Hepatocyte (in vitro differentiated cells): ENCODE measurements around the gene ACOX2. TPM values are rescaled to one million over a fixed set of nuclear protein-coding genes. Genes with fewer than 3 reads are reported as not detected.

Experiments
- DNase-seq: peaks from one replicate; pipeline ENCODE4 v3.0.0-alpha.2; 2016; ENCODE audit warnings: low spot score
- H2AFZ ChIP-seq: fragments of 200-600 bp; sonication (generic); 2 replicates; pipeline ENCODE4 v1.6.0; 2016; ENCODE audit warnings: antibody characterized with exemption, mild to moderate bottlenecking
- H3K27ac ChIP-seq: fragments of 200-600 bp; sonication (generic); 2 replicates; pipeline ENCODE4 v1.5.1; 2016; ENCODE audit warnings: mild to moderate bottlenecking
- H3K27me3 ChIP-seq: fragments of 200-600 bp; sonication (generic); 2 replicates; pipeline ENCODE4 v1.6.1; 2016
- H3K36me3 ChIP-seq: fragments of 200-600 bp; sonication (generic); replicated peaks from 2 replicates; pipeline ENCODE4 v1.5.1; 2016; ENCODE audit warnings: low read depth; ENCODE audit not compliant: insufficient read depth
- H3K4me1 ChIP-seq: fragments of 200-600 bp; sonication (generic); 2 replicates; pipeline ENCODE4 v1.5.1; 2016; ENCODE audit warnings: mild to moderate bottlenecking, moderate library complexity; ENCODE audit not compliant: insufficient read depth
- H3K4me2 ChIP-seq: fragments of 200-600 bp; sonication (generic); 2 replicates; pipeline ENCODE4 v1.6.0; 2016
- H3K4me3 ChIP-seq: fragments of 200-600 bp; sonication (generic); 2 replicates; pipeline ENCODE4 v1.5.1; 2016; ENCODE audit warnings: mild to moderate bottlenecking
- H3K79me2 ChIP-seq: fragments of 200-600 bp; sonication (generic); 2 replicates; pipeline ENCODE4 v1.6.0; 2017; ENCODE audit warnings: mild to moderate bottlenecking
- H3K9me2 ChIP-seq: fragments of 200-600 bp; sonication (generic); replicated peaks from 2 replicates; pipeline ENCODE4 v1.6.0; 2017; ENCODE audit warnings: mild to moderate bottlenecking; ENCODE audit not compliant: insufficient read depth
- H3K9me3 ChIP-seq: fragments of 200-600 bp; sonication (generic); 2 replicates; pipeline ENCODE4 v1.5.1; 2016; ENCODE audit warnings: low read depth, mild to moderate bottlenecking
- H4K20me1 ChIP-seq: fragments of 200-600 bp; sonication (generic); 2 replicates; pipeline ENCODE4 v1.6.0; 2016; ENCODE audit warnings: mild to moderate bottlenecking; ENCODE audit not compliant: insufficient read depth, poor library complexity, severe bottlenecking
- EZH2 ChIP-seq: fragments of 200-600 bp; sonication (generic); IDR thresholded peaks from 2 replicates; pipeline ENCODE4 v1.6.1; 2016; ENCODE audit warnings: antibody characterized with exemption, mild to moderate bottlenecking, borderline replicate concordance
- EZH2phosphoT487 ChIP-seq: fragments of 200-600 bp; sonication (generic); IDR thresholded peaks from one replicate; pipeline ENCODE4 v1.6.1; 2018; ENCODE audit warnings: antibody characterized with exemption, mild to moderate bottlenecking, low read depth, moderate library complexity; ENCODE audit not compliant: unreplicated experiment, severe bottlenecking
- WGBS: methylation state at CpG from one replicate; pipeline ENCODE4 v1.1.6; 2016; ENCODE audit warnings: low lambda C conversion rate; ENCODE audit errors: missing lambda C conversion rate; 5-methylcytosine and 5-hydroxymethylcytosine counted together
- polyA plus RNA-seq: library from polyadenylated mRNA; unstranded; fragments of >200 nt; fragmentation: Nextera tagmentation; extraction: Ambion mirVana; gene quantifications from 2 replicates; pipeline ENCODE4 v1.2.1, GENCODE V29; 2016
- total RNA-seq: library from RNA; depleted of rRNA; stranded (reverse); fragments of >200 nt; gene quantifications from 2 replicates; pipeline ENCODE4 v1.2.3, GENCODE V29; 2014
- TF ChIP-seq, protein P1 (sequence below): fragments of 200-600 bp; sonication (generic); IDR thresholded peaks from 2 replicates; pipeline ENCODE4 v1.5.1; 2016; ENCODE audit warnings: antibody characterized with exemption, mild to moderate bottlenecking; ENCODE audit not compliant: poor library complexity

The ACOX2 gene
- total and polyA plus RNA-seq, 2 experiments from 2014 or later, result 26.2 to 30.6 TPM

DNA sequence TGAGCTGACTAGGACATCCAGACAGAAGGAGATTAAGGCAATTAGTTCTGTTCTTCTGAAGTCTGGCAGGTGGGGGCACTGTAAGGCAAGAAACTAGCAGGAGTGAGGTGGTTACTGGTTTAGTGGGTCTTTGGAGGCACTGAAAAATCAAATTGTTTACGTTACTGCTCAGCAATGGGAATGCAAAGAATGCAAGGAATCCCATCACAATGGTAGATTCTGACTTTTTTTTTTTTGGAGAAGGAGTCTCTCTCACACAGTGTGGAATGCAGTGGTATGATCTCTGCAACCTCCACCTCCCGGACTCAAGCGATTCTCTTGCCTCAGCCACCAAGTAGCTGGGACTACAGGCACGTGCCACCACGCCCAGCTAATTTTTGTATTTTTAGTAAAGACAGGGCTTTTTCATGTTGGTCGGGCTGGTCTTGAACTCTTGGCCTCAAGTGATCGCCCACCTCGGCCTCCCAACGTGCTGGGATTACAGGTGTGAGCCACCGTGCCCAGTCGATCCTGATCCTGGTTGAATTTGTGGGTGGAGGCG, 23.9 kb upstream of the ACOX2 start:
- peaks cover 25% of the 10 kb centered on the region for H3K4me1 ChIP-seq
- H3K36me3 ChIP-seq, result no peaks in the 10 kb centered on the region
- no peak overlapping the region for H3K4me2 ChIP-seq
- no peak overlapping the region for H3K4me3 ChIP-seq
- no peaks in the 10 kb centered on the region for H3K27me3 ChIP-seq
- H4K20me1 ChIP-seq, result no peaks in the 10 kb centered on the region
- no peak overlapping the region for H2AFZ ChIP-seq
- TF ChIP-seq EZH2phosphoT487, result no peak
- TF ChIP-seq, protein P1, sequence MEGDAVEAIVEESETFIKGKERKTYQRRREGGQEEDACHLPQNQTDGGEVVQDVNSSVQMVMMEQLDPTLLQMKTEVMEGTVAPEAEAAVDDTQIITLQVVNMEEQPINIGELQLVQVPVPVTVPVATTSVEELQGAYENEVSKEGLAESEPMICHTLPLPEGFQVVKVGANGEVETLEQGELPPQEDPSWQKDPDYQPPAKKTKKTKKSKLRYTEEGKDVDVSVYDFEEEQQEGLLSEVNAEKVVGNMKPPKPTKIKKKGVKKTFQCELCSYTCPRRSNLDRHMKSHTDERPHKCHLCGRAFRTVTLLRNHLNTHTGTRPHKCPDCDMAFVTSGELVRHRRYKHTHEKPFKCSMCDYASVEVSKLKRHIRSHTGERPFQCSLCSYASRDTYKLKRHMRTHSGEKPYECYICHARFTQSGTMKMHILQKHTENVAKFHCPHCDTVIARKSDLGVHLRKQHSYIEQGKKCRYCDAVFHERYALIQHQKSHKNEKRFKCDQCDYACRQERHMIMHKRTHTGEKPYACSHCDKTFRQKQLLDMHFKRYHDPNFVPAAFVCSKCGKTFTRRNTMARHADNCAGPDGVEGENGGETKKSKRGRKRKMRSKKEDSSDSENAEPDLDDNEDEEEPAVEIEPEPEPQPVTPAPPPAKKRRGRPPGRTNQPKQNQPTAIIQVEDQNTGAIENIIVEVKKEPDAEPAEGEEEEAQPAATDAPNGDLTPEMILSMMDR, result peak; percentile 52
- H3K9me2 ChIP-seq, result no peaks in the 10 kb centered on the region
- 64% methylated on average over 12 of the region's 12 CpGs for WGBS
- no peaks in the 10 kb centered on the region for H3K79me2 ChIP-seq
- no peaks in the 10 kb centered on the region for H3K9me3 ChIP-seq
- peak; percentile 58 for DNase-seq
- no peak overlapping the region for H3K27ac ChIP-seq

DNA sequence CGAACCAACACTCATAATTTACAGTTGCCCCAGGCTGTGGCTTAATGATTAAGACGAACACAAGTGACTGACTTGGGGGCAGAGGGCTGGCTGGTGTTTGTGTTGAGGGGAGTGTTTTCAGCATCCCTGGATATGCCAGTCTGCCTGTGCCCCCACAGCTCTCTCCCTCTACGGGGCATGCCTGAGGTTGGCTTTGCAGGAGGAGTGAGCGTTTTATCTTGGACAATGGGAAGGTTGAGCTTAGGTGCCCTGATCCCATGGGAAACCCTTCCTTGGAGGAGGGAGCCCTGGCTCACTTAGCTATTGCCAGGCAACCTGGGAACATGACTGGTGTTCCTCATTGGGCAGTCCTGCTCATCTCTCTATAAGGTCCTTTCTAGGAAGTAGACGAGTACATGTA, 22.6 kb upstream of the ACOX2 start:
- no peaks in the 10 kb centered on the region for H3K9me3 ChIP-seq
- no peaks in the 10 kb centered on the region for H3K27me3 ChIP-seq
- no peak overlapping the region for H2AFZ ChIP-seq
- H3K36me3 ChIP-seq, result no peaks in the 10 kb centered on the region
- H3K4me3 ChIP-seq, result no peak overlapping the region
- H3K79me2 ChIP-seq, result no peaks in the 10 kb centered on the region
- 88% methylated on average over 5 of the region's 5 CpGs for WGBS
- TF ChIP-seq EZH2 (no peak), EZH2phosphoT487 (no peak)
- TF ChIP-seq, protein P1, result no peak
- H3K27ac ChIP-seq, result no peak overlapping the region
- no peak overlapping the region for H3K4me2 ChIP-seq
- no peaks in the 10 kb centered on the region for H3K9me2 ChIP-seq
- peaks cover 14% of the 10 kb centered on the region for H3K4me1 ChIP-seq
- DNase-seq, result no peak
- H4K20me1 ChIP-seq, result no peaks in the 10 kb centered on the region

DNA sequence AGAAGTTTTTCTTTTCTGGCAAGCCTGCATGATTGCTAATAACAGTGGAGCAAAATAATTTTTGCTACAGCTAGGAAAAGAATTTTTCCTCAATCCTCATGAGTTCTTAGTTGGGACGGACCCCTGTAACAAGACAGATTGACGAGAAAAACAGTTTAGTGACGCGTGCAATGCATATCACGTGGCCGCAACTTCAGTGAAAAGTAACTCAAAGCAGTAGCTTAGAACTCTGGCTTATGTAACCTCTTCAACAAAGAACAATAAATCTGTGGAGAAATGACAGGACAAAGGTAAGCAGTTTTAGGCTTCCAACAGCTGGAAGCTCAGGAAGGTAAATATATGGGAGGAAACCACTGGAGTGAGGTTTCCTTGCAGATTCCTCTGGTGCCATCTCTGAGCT, 20.5 kb upstream of the ACOX2 start:
- no peaks in the 10 kb centered on the region for H3K27me3 ChIP-seq
- DNase-seq, result no peak
- H3K27ac ChIP-seq, result no peak overlapping the region
- H3K36me3 ChIP-seq, result no peaks in the 10 kb centered on the region
- TF ChIP-seq, protein P1, result no peak
- TF ChIP-seq EZH2phosphoT487, result no peak
- no peak for TF ChIP-seq EZH2
- H3K79me2 ChIP-seq, result no peaks in the 10 kb centered on the region
- no peaks in the 10 kb centered on the region for H3K9me2 ChIP-seq
- no peak overlapping the region for H3K4me3 ChIP-seq
- WGBS, result 74% methylated on average over 6 of the region's 6 CpGs
- peaks cover 14% of the 10 kb centered on the region for H3K4me1 ChIP-seq
- peak overlapping the region; percentile 20 for H3K4me2 ChIP-seq
- H3K9me3 ChIP-seq, result no peaks in the 10 kb centered on the region
- H2AFZ ChIP-seq, result no peak overlapping the region
- H4K20me1 ChIP-seq, result no peaks in the 10 kb centered on the region

DNA sequence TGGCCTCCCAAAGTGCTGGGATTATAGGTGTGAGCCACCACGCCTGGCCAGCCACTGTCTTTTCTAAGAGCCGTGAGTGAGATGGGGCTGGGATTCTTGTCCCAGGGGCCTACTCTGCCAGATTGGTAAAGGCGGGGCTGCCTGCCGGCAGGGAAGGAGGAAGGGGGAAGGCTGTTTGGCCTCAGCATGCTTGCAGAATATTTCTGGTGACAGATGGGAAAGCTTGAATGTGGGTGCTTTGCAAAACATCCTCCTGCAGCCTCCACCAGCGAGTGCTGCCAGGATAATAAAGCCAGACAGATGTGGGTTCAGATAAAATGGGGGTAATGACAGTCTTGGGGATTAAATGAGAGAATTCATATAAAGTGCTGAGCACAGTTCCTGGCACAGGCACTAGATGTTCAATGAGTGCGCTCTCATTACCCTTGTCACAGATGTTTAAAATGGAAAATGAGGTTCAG, 19.8 kb upstream of the ACOX2 start:
- H3K9me2 ChIP-seq, result no peaks in the 10 kb centered on the region
- no peaks in the 10 kb centered on the region for H3K9me3 ChIP-seq
- peaks cover 14% of the 10 kb centered on the region for H3K4me1 ChIP-seq
- no peak overlapping the region for H3K27ac ChIP-seq
- H3K4me2 ChIP-seq, result peak overlapping the region; percentile 20
- no peaks in the 10 kb centered on the region for H3K27me3 ChIP-seq
- no peak for DNase-seq
- no peaks in the 10 kb centered on the region for H4K20me1 ChIP-seq
- TF ChIP-seq, protein P1, result no peak
- no peak for TF ChIP-seq EZH2phosphoT487
- TF ChIP-seq EZH2, result no peak
- no peak overlapping the region for H2AFZ ChIP-seq
- WGBS, result 61% methylated on average over 6 of the region's 6 CpGs
- no peak overlapping the region for H3K4me3 ChIP-seq
- H3K36me3 ChIP-seq, result no peaks in the 10 kb centered on the region
- H3K79me2 ChIP-seq, result no peaks in the 10 kb centered on the region
